SK-N-SH treated with all-trans-retinoic acid at 6 μM for 48 hours (cell line): ENCODE measurements around the gene SIK3.
"Not testable (repeated sequence)": the region's sequence is repeated elsewhere in the genome, so short reads cannot be mapped to it uniquely, and the experiment has no call there.

Experiments used
- ATAC-seq: fragments of 200-7000 bp; cut with Tn5 transposase; 3 replicates; pipeline ENCODE4 v1.9.1; 2020; ENCODE audit warnings: mild to moderate bottlenecking, moderate library complexity
- ARNTL ChIP-seq: fragments of 450-650 bp; formaldehyde crosslinking; IDR thresholded peaks from 2 replicates; pipeline ENCODE4 v1.5.0; 2020; ENCODE audit warnings: low read depth, mild to moderate bottlenecking, moderate library complexity, borderline replicate concordance
- BACH2 ChIP-seq: fragments of 250-450 bp; sonication (Bioruptor Pico); IDR thresholded peaks from 2 replicates; pipeline ENCODE4 v1.9.0; 2021; ENCODE audit warnings: mild to moderate bottlenecking, borderline replicate concordance
- CSRNP3 ChIP-seq: fragments of 250-450 bp; sonication (Bioruptor Pico); IDR thresholded peaks from 2 replicates; pipeline ENCODE4 v1.5.1; 2021; ENCODE audit warnings: mild to moderate bottlenecking, moderate library complexity
- ESRRG ChIP-seq: fragments of 250-450 bp; sonication (Bioruptor Pico); IDR thresholded peaks from 2 replicates; pipeline ENCODE4 v1.6.1; 2021; ENCODE audit warnings: mild to moderate bottlenecking
- GLIS3 ChIP-seq: fragments of 250-450 bp; sonication (Bioruptor Pico); IDR thresholded peaks from 2 replicates; pipeline ENCODE4 v1.5.0; 2020; ENCODE audit warnings: mild to moderate bottlenecking, moderate library complexity
- ISL1 ChIP-seq: fragments of 250-450 bp; sonication (Bioruptor Pico); IDR thresholded peaks from 2 replicates; pipeline ENCODE4 v2.1.2; 2022; ENCODE audit warnings: mild to moderate bottlenecking, moderate library complexity
- POU6F1 ChIP-seq: fragments of 250-450 bp; sonication (Bioruptor Pico); IDR thresholded peaks from 2 replicates; pipeline ENCODE4 v1.8.0; 2021; ENCODE audit warnings: low read depth, mild to moderate bottlenecking, moderate library complexity, borderline replicate concordance
- PPARA ChIP-seq: fragments of 250-450 bp; sonication (Bioruptor Pico); IDR thresholded peaks from 2 replicates; pipeline ENCODE4 v1.5.0; 2020; ENCODE audit warnings: mild to moderate bottlenecking, borderline replicate concordance
- RARB ChIP-seq: fragments of 250-450 bp; sonication (Bioruptor Pico); IDR thresholded peaks from 2 replicates; pipeline ENCODE4 v1.8.0; 2021; ENCODE audit warnings: mild to moderate bottlenecking, moderate library complexity
- SNAI2 ChIP-seq: fragments of 250-450 bp; sonication (Bioruptor Pico); IDR thresholded peaks from 2 replicates; pipeline ENCODE4 v1.5.0; 2020; ENCODE audit warnings: mild to moderate bottlenecking, moderate library complexity
- TCF4 ChIP-seq: fragments of 250-450 bp; sonication (Bioruptor Pico); IDR thresholded peaks from 2 replicates; pipeline ENCODE4 v1.8.0; 2021; ENCODE audit warnings: mild to moderate bottlenecking, moderate library complexity, borderline replicate concordance
- TSHZ2 ChIP-seq: fragments of 250-450 bp; sonication (Bioruptor Pico); IDR thresholded peaks from 2 replicates; pipeline ENCODE4 v1.5.0; 2020; ENCODE audit warnings: mild to moderate bottlenecking, moderate library complexity
- ZC3H10 ChIP-seq: fragments of 250-450 bp; sonication (Bioruptor Pico); IDR thresholded peaks from 2 replicates; pipeline ENCODE4 v1.5.1; 2021; ENCODE audit warnings: mild to moderate bottlenecking, moderate library complexity
- ZFP3 ChIP-seq: fragments of 250-450 bp; sonication (Bioruptor Pico); IDR thresholded peaks from 2 replicates; pipeline ENCODE4 v1.5.0; 2020; ENCODE audit warnings: mild to moderate bottlenecking, moderate library complexity
- ZFP30 ChIP-seq: fragments of 450-650 bp; formaldehyde crosslinking; IDR thresholded peaks from 2 replicates; pipeline ENCODE4 v1.5.0; 2022; ENCODE audit warnings: mild to moderate bottlenecking, moderate library complexity
- ZNF70 ChIP-seq: fragments of 450-650 bp; formaldehyde crosslinking; IDR thresholded peaks from 2 replicates; pipeline ENCODE4 v1.5.0; 2020; ENCODE audit warnings: mild to moderate bottlenecking, moderate library complexity
- ZNF8 ChIP-seq: fragments of 450-650 bp; formaldehyde crosslinking; IDR thresholded peaks from 2 replicates; pipeline ENCODE4 v1.5.0; 2020; ENCODE audit warnings: mild to moderate bottlenecking, moderate library complexity

SIK3 gene

GRCh38 chr11:117052196-117053149 lies 45.8 kb downstream of the SIK3 start (continued):
- TF ChIP-seq TCF4 (CRISPR knock-in tag) (no peak), ZFP3 (CRISPR knock-in tag) (no peak)

GRCh38 chr11:117050121-117050520 lies 48.1 kb downstream of the SIK3 start:
- ATAC-seq, result not testable (repeated sequence)

GRCh38 chr11:117046627-117047026 lies 51.6 kb downstream of the SIK3 start:
- not testable (repeated sequence) for ATAC-seq

GRCh38 chr11:117045956-117046355 lies 52.3 kb downstream of the SIK3 start:
- TF ChIP-seq ARNTL (CRISPR knock-in tag) (no peak), ZFP30 (no peak), ZNF70 (no peak), RARB (CRISPR knock-in tag) (no peak), ZFP3 (CRISPR knock-in tag) (no peak), POU6F1 (CRISPR knock-in tag) (no peak), PPARA (CRISPR knock-in tag) (no peak), ZC3H10 (CRISPR knock-in tag) (no peak)
- TF ChIP-seq, all 23 proteins: peak for 0
- no peak for ATAC-seq

GRCh38 chr11:117045196-117045595 lies 53.0 kb downstream of the SIK3 start:
- ATAC-seq, result no peak
- TF ChIP-seq TSHZ2, result no peak
- no peak for TF ChIP-seq ESRRG (CRISPR knock-in tag)
- TF ChIP-seq CSRNP3 (CRISPR knock-in tag), result no peak
- no peak for TF ChIP-seq PPARA (CRISPR knock-in tag)
- no peak for TF ChIP-seq ZFP30
- TF ChIP-seq ZC3H10 (CRISPR knock-in tag), result no peak
- TF ChIP-seq ISL1 (CRISPR knock-in tag), result no peak
- TF ChIP-seq ZNF8 (CRISPR knock-in tag), result no peak
- TF ChIP-seq GLIS3 (CRISPR knock-in tag), result no peak
- TF ChIP-seq, all 23 proteins: peak for 0

- no peak for ATAC-seq
- no peak for TF ChIP-seq ZNF70
- TF ChIP-seq RARB (CRISPR knock-in tag), result no peak
- no peak for TF ChIP-seq TSHZ2
- TF ChIP-seq ZNF8 (CRISPR knock-in tag), result no peak
- TF ChIP-seq CSRNP3 (CRISPR knock-in tag), result no peak
- no peak for TF ChIP-seq ZFP30
- TF ChIP-seq SNAI2 (CRISPR knock-in tag), result no peak
- TF ChIP-seq BACH2, result no peak
- TF ChIP-seq ISL1 (CRISPR knock-in tag), result no peak
Measured at GRCh38 chr11:117044287-117045035, 53.8 kb downstream of the SIK3 start.
